Gastrocnemius medialis (tissue), 4 donors: ENCODE results near the gene LMX1B. TPM values are rescaled to one million over a fixed set of nuclear protein-coding genes. Genes with fewer than 3 reads are reported as not detected.
"Not testable (repeated sequence)": the region's sequence is repeated elsewhere in the genome, so short reads cannot be mapped to it uniquely, and the experiment has no call there.

Experiments used
- ATAC-seq, 2 donors: fragments of 150-250 bp; one replicate each; pipeline ENCODE4 v1.9.1; 2016
- DNase-seq, 2 donors: peaks; one replicate each; pipeline ENCODE4 v3.0.0-alpha.2; 2019
- H3K27ac ChIP-seq, 4 donors: fragments of 200-600 bp; sonication (generic); 1 replicate in 1 of 4; 2 replicates in 3 of 4; pipeline ENCODE4 v1.5.1; 2016 to 2018; ENCODE audit warnings: mild to moderate bottlenecking in 2 of 4, moderate library complexity in 1 of 4
- H3K27me3 ChIP-seq, 3 donors: fragments of 200-600 bp; sonication (generic) in 2 of 3; 1 replicate in 1 of 3; 2 replicates in 2 of 3; pipeline versions ENCODE4 v1.5.1 to v1.6.0; 2016 to 2019; ENCODE audit warnings: mild to moderate bottlenecking in 1 of 3, moderate library complexity in 1 of 3
- H3K36me3 ChIP-seq, 2 donors: fragments of 200-600 bp; sonication (generic) in 1 of 2; one replicate each; pipeline ENCODE4 v1.5.1; 2017 to 2018
- H3K4me1 ChIP-seq, 2 donors: fragments of 200-600 bp; sonication (generic) in 1 of 2; one replicate each; pipeline ENCODE4 v1.5.1; 2016 to 2017; ENCODE audit warnings: mild to moderate bottlenecking in 2 of 2
- H3K4me3 ChIP-seq, 4 donors: fragments of 200-600 bp; sonication (generic) in 3 of 4; 1 replicate in 1 of 4; 2 replicates in 3 of 4; pipeline ENCODE4 v1.5.1; 2016 to 2019; ENCODE audit warnings: mild to moderate bottlenecking in 2 of 4
- H3K9me3 ChIP-seq, 3 donors: fragments of 200-600 bp; sonication (generic) in 2 of 3; 1 replicate in 1 of 3; 2 replicates in 2 of 3; pipeline ENCODE4 v1.5.1; 2016 to 2019
- CTCF ChIP-seq, 5 experiments: fragments of 450-650 bp in 3 of 5; fragments of 200-600 bp in 2 of 5; sonication (generic) in 2 of 5; IDR thresholded peaks in 4 of 5; conservative IDR thresholded peaks in 1 of 5; 1 replicate in 4 of 5; 2 replicates in 1 of 5; pipeline ENCODE4 v1.5.1; 2016 to 2019; ENCODE audit warnings: antibody characterized with exemption in 5 of 5, mild to moderate bottlenecking in 3 of 5, moderate library complexity in 3 of 5
- POLR2A ChIP-seq, 2 donors: fragments of 450-650 bp; IDR thresholded peaks; one replicate each; pipeline ENCODE4 v1.6.1; 2017; ENCODE audit warnings: antibody characterized with exemption in 2 of 2, mild to moderate bottlenecking in 2 of 2, moderate library complexity in 2 of 2
- in situ Hi-C, 4 donors: fragments of 200-750 bp; cut with MboI; loops; one replicate each; pipeline versions ENCODE4 v1.15.0 to v1.8.0; 2017; ENCODE audit warnings: low sequenced_read_pairs in 4 of 4
- intact Hi-C: fragments of 100-400 bp; cut with DNase I; formaldehyde crosslinking; loops from one replicate; pipeline ENCODE4 v1.15.1; 2023; ENCODE audit warnings: low total_unique reads
- total RNA-seq, 4 donors: library from RNA; depleted of rRNA; stranded (reverse); fragments of >200 nt; gene quantifications; one replicate each; pipeline versions ENCODE4 v1.1.0 to v1.2.3, GENCODE V29; 2016

Gene LMX1B
- total RNA-seq, 4 donors from 2014 or later: 0.31 to 0.46 (median 0.35) TPM; not detected in 1

- peaks cover 8 to 16% (median 10%) of the 10 kb centered on the region in 3 donors for H3K27me3 ChIP-seq
- no peak for DNase-seq
- in situ Hi-C loops: no loop called here
- H3K27ac ChIP-seq: no peak overlapping the region
- no peak for TF ChIP-seq POLR2A (IDR thresholded peaks at IDR 0.05)
- no peak for TF ChIP-seq CTCF (IDR thresholded peaks at IDR 0.05 in 4 of 5, conservative IDR thresholded peaks at IDR 0.05 in 1 of 5)
- intact Hi-C loops: no loop called here
- H3K36me3 ChIP-seq: no peaks in the 10 kb centered on the region
- no peaks in the 10 kb centered on the region for H3K9me3 ChIP-seq
- ATAC-seq: no peak
- H3K4me3 ChIP-seq: no peak overlapping the region
- no peaks in the 10 kb centered on the region for H3K4me1 ChIP-seq
Measured at GRCh38 chr9:126652140-126652582, 38.4 kb downstream of the LMX1B start.

GRCh38 chr9:126654124-126654523, 40.4 kb downstream of the LMX1B start:
- H3K9me3 ChIP-seq: no peaks in the 10 kb centered on the region
- DNase-seq (no peak), ATAC-seq (no peak)
- H3K36me3 ChIP-seq: no peaks in the 10 kb centered on the region
- H3K4me3 ChIP-seq: no peak overlapping the region
- H3K4me1 ChIP-seq: no peaks in the 10 kb centered on the region
- no peak overlapping the region for H3K27ac ChIP-seq
- in situ Hi-C loops: no loop called here
- intact Hi-C loops: no loop called here
- TF ChIP-seq POLR2A (IDR thresholded peaks at IDR 0.05): no peak
- no peak for TF ChIP-seq CTCF (IDR thresholded peaks at IDR 0.05 in 4 of 5, conservative IDR thresholded peaks at IDR 0.05 in 1 of 5)
- H3K27me3 ChIP-seq: peaks cover 8 to 16% (median 10%) of the 10 kb centered on the region in 3 donors

- H3K9me3 ChIP-seq, in situ Hi-C loops, ATAC-seq, H3K4me3 ChIP-seq, intact Hi-C loops, H3K4me1 ChIP-seq, H3K27ac ChIP-seq, DNase-seq, H3K36me3 ChIP-seq: not testable (repeated sequence)
- peaks cover 0 to 11% (median 7%) of the 10 kb centered on the region in 3 donors for H3K27me3 ChIP-seq
Measured at GRCh38 chr9:126656214-126656613, 42.5 kb downstream of the LMX1B start.

- intact Hi-C loops (no loop called here), in situ Hi-C loops (no loop called here)
- peaks cover 0 to 7% (median 0%) of the 10 kb centered on the region in 3 donors for H3K27me3 ChIP-seq
- H3K4me1 ChIP-seq: no peaks in the 10 kb centered on the region
- DNase-seq (no peak), ATAC-seq (no peak)
- H3K4me3 ChIP-seq: no peak overlapping the region
- H3K36me3 ChIP-seq: no peaks in the 10 kb centered on the region
- no peak for TF ChIP-seq CTCF (IDR thresholded peaks at IDR 0.05 in 4 of 5, conservative IDR thresholded peaks at IDR 0.05 in 1 of 5)
- no peak for TF ChIP-seq POLR2A (IDR thresholded peaks at IDR 0.05)
- H3K27ac ChIP-seq: no peak overlapping the region
- H3K9me3 ChIP-seq: no peaks in the 10 kb centered on the region
Measured at GRCh38 chr9:126658201-126658825, 44.6 kb downstream of the LMX1B start.

- intact Hi-C loops (no loop called here), in situ Hi-C loops (no loop called here)
- Histone ChIP-seq H3K4me1 (peaks cover 0 to 6% of the 10 kb centered on the region in 2 donors), H3K9me3 (no peaks in the 10 kb centered on the region), H3K4me3 (no peak overlapping the region), H3K27ac (no peak overlapping the region), H3K27me3 (peaks cover 0 to 3% (median 0%) of the 10 kb centered on the region in 3 donors), H3K36me3 (no peaks in the 10 kb centered on the region)
- TF ChIP-seq CTCF (IDR thresholded peaks at IDR 0.05 in 4 of 5, conservative IDR thresholded peaks at IDR 0.05 in 1 of 5): no peak
- no peak for TF ChIP-seq POLR2A (IDR thresholded peaks at IDR 0.05)
- DNase-seq: no peak
- ATAC-seq: no peak
Measured at GRCh38 chr9:126658956-126659555, 45.3 kb downstream of the LMX1B start.
